Thyroid gland (tissue), 4 donors: ENCODE results near the gene YEATS4.

Experiments
- POLR2A ChIP-seq, 2 donors: fragments of 450-650 bp; IDR thresholded peaks; one replicate each; pipeline ENCODE4 v1.6.1; 2017; ENCODE audit warnings: antibody characterized with exemption in 2 of 2, mild to moderate bottlenecking in 2 of 2, moderate library complexity in 1 of 2
- TF ChIP-seq, protein P1 (sequence below), 6 experiments: fragments of 200-600 bp in 3 of 6; fragments of 450-650 bp in 3 of 6; sonication (generic) in 3 of 6; IDR thresholded peaks; one replicate each; pipeline ENCODE4 v1.5.1; 2016 to 2019; ENCODE audit warnings: antibody characterized with exemption in 6 of 6, mild to moderate bottlenecking in 2 of 6, inconsistent platforms in 1 of 6, moderate library complexity in 1 of 6

GRCh38 chr12:69396041-69396440 lies 36.5 kb downstream of the YEATS4 start:
- TF ChIP-seq, protein P1, sequence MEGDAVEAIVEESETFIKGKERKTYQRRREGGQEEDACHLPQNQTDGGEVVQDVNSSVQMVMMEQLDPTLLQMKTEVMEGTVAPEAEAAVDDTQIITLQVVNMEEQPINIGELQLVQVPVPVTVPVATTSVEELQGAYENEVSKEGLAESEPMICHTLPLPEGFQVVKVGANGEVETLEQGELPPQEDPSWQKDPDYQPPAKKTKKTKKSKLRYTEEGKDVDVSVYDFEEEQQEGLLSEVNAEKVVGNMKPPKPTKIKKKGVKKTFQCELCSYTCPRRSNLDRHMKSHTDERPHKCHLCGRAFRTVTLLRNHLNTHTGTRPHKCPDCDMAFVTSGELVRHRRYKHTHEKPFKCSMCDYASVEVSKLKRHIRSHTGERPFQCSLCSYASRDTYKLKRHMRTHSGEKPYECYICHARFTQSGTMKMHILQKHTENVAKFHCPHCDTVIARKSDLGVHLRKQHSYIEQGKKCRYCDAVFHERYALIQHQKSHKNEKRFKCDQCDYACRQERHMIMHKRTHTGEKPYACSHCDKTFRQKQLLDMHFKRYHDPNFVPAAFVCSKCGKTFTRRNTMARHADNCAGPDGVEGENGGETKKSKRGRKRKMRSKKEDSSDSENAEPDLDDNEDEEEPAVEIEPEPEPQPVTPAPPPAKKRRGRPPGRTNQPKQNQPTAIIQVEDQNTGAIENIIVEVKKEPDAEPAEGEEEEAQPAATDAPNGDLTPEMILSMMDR (IDR thresholded peaks at IDR 0.05) = no peak
- no peak for TF ChIP-seq POLR2A (IDR thresholded peaks at IDR 0.05)
